Measurements from ENCODE around the gene VPS52.
A peak's percentile ranks its signal among the peaks of the same experiment; 100 is the strongest.

VPS52 gene

DNA sequence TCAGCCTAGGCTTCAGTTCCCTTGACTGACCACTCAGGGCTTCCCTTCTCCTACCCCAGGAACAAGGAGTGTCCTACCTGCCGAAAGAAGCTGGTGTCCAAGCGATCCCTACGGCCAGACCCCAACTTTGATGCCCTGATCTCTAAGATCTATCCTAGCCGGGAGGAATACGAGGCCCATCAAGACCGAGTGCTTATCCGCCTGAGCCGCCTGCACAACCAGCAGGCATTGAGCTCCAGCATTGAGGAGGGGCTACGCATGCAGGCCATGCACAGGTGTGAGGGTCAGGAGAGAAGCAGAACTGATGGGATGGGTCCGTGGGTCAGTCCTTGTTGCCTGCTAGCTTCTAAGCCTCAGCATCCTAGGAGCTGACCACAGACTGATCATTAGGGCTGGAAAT lies 61.8 kb downstream of the VPS52 start:
- no peak for DNase-seq (ENCODE audit: low read depth)

DNA sequence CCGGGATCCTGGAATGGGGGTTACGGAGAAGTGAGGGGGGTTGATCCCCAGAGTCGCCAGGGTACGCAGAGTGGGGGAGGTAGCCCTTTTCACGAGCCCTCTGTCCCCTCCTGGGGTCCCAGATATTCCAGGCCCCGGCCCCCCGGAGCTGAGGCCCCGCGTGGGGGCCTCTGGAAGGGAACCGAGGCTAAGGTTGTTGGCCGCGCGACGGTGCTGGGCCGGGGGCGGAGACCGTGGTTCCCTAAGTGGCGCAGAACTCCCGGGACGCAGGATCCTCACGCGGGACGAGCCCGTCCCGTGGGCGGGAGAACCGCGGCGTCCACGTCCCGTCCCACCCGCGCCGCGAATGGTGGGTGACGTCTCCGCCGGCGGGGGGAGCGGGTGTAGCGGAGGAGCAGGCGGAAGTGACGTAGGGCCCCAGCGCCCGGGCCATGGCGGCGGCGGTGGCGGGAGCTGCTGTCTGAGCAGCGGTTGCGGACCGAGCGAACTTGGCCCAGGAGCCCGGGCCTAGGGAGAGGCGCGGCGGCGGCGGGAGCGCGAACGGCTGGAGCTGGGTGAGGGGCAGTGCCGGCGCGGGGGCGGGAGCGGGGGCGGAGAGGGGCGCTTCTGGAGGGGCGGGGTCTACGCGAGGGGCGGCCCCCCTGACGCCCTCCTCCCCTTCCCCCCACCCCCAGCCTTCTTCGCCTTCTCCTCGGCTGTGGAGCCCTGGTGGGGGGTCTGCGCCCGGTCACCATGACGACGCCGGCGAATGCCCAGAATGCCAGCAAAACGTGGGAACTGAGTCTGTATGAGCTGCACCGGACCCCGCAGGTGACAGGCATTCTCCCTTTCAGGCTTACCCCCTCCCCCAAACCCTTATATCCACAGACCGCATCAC lies 63.3 kb downstream of the VPS52 start, which contains the start of gene RING1:
Gene RING1, plus strand, starts transcription at position 410 of the 877 bp plus-strand sequence. Its CDS starts 323 bp downstream, at position 733.
- DNase-seq (ENCODE audit: low read depth), result peak; percentile 82

DNA sequence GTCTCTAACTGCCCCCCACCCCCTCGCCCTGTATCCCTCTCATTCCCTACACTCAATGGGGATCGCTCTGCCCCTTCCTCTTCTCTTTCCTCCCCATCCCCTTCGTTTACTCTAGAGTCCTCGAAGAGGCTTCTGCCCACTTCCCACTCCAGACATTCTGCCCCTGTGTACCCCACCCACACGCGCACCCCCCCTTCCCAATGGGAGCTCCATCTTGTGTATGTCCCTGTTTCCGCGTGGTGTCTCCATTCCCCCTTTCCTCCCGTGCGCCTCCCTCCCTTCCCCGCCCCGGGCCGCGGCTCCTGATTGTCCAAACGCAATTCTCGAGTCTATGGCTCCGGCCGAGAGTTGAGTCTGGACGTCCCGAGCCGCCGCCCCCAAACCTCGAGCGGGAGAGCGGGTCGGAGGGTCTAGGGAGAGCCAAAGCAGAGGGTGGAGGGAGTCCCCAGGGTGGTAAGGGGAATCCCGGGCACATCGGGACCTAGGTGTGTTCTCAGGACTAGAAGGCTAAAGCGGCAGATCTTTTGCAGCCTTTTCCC lies 64.1 kb downstream of the VPS52 start:
- no peak for DNase-seq (ENCODE audit: low read depth)

DNA sequence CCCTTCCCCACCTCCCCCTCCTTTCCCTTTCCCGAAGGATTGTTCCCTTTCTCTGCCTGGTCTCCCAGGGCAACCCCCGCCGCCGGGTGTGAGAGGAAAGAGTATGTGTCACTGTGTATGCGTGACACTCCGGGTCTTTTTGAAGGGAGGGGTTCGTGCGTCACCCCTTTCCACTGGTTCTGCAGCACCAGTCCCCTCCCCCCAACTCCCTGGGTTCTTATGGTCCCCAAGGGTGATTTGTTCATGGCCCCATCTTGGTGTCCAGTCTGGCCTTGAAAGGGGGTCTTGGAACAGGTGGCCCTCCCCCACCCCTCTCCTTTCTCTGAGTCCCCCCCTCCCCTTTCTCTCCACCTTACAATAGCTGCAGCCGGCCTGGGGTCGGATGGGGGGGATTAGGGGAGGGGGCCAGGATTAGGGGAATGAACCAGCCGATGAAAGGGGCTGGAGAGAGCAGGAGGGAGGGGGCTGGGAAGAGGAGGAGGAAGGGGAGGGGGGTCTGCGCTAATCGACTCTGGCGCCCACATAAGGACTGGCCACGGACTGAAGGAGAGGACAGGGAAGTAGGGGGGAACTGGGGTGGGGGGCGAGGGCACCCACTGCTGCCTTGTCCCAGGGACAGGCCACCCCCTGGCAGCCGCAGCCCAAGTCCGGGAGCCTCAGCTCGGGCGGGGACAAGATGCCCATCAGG lies 64.7 kb downstream of the VPS52 start:
- DNase-seq (ENCODE audit: low read depth), result no peak

- no peak for DNase-seq (ENCODE audit: low read depth)
Measured at GRCh38 chr6:33206027-33206863, 65.4 kb downstream of the VPS52 start.

DNA sequence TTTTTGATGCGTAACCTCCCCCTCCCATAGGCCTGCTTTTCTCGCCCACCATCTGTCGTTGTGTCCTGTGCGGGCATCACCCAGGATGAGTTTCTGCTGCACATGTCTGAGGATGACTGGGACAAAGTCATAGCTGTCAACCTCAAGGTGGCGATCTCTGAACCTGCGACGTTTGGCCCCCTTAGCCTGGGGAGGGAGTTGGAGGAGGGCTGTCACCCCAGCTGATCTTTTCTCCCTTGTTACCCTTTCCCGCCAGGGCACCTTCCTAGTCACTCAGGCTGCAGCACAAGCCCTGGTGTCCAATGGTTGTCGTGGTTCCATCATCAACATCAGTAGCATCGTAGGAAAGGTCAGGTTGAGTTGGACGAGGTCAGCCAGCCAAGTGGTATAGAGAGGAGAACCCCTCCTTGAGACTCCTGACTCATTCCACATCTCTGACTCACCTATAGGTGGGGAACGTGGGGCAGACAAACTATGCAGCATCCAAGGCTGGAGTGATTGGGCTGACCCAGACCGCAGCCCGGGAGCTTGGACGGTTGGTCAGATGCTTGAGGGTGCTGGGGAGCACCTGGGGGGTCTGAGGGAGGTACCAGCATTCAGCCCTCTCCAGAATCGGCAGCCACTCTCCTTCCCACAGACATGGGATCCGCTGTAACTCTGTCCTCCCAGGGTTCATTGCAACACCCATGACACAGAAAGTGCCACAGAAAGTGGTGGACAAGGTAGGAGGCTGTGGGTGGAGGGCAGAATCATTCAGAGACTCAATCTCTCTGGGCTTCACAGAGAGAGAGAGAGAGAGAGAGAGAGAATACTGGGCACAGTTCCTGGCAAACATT lies 66.3 kb downstream of the VPS52 start:
- no peak for DNase-seq (ENCODE audit: low read depth)

DNA sequence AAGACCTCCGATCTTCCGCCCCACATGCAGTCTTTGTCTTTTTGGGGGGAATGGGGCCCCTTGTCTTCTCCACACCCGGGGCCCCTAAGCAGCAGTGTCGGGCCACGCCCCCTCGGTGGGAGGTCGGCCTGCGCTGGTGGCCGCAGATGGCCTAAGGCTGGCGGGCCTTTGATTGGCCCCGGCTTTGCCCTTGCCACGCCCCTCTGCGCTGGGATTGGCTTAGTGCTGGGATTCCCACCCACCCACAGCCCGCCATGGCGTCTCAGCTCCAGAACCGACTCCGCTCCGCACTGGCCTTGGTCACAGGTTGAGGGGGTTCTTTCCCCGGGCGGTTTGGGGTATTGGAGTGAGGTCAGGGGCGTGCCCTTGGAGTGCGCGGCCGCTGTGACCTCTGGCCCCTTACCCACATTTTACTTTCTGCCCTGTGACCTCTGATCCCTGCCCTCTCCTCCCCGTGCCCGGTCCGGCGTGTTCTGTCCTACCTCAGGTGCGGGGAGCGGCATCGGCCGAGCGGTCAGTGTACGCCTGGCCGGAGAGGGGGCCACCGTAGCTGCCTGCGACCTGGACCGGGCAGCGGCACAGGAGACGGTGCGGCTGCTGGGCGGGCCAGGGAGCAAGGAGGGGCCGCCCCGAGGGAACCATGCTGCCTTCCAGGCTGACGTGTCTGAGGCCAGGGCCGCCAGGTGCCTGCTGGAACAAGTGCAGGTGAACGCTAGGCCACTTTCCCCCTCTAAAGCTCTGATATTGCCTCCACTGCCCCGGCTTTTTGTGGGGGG lies 67.1 kb downstream of the VPS52 start, which contains the start of gene HSD17B8:
Gene HSD17B8, plus strand, starts transcription at position 241 of the 776 bp plus-strand sequence. Its CDS starts 14 bp downstream, at position 255.
- peak; percentile 83 for DNase-seq (ENCODE audit: low read depth)

DNA sequence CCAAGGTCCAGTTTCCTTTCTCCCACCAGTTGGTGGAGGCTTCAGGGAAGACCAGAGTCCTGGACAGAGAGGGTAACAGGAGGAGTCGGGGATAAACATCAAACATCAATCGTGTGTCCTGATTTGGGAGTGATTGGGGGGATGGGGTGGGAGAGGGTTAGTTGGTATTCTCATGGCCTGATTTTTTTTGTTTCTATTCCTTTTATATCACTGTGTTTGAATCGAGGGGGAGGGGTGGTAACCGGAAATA lies 67.6 kb downstream of the VPS52 start:
- DNase-seq (ENCODE audit: low read depth), result no peak

- no peak for DNase-seq (ENCODE audit: low read depth)
Measured at GRCh38 chr6:33203443-33204164, 68.1 kb downstream of the VPS52 start.

DNA sequence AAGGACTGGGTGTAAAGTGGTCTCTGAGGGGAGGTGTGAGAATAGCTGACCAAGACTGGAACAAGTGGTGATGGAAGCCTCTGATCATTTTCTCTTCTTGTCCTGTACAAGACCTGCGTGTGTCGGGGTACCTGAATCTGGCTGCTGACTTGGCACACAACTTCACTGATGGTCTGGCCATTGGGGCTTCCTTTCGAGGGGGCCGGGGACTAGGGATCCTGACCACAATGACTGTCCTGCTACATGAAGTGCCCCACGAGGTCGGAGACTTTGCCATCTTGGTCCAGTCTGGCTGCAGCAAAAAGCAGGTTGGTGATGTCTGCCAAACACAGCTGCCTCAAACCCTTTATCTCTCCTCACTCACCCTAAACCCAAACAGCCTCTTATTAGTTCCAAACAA lies 68.9 kb downstream of the VPS52 start:
- no peak for DNase-seq (ENCODE audit: low read depth)

DNA sequence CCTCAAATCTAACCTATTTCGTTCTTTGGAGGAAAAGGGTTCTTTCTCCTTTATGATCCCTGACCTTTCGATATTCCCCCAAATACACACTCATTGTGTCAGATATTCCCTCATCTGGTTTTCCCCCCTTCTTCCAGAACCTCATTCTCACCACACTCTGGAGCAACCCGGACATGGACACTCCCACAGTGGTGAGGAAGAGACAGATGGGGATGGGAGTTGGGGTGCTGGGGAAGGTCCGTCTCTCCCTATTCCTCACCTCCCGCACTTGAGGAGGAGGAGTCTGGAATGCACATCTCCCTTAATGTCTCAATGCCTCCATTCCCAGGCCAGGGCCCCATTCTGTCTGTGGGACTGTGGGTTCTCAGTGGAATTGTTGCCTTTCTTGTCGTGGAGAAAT lies 69.7 kb downstream of the VPS52 start:
- DNase-seq (ENCODE audit: low read depth), result no peak

- no peak for DNase-seq (ENCODE audit: low read depth)
Measured at GRCh38 chr6:33201147-33201545, 70.5 kb downstream of the VPS52 start.
